ENCODE results near the gene AQP2.

Gene AQP2

DNA sequence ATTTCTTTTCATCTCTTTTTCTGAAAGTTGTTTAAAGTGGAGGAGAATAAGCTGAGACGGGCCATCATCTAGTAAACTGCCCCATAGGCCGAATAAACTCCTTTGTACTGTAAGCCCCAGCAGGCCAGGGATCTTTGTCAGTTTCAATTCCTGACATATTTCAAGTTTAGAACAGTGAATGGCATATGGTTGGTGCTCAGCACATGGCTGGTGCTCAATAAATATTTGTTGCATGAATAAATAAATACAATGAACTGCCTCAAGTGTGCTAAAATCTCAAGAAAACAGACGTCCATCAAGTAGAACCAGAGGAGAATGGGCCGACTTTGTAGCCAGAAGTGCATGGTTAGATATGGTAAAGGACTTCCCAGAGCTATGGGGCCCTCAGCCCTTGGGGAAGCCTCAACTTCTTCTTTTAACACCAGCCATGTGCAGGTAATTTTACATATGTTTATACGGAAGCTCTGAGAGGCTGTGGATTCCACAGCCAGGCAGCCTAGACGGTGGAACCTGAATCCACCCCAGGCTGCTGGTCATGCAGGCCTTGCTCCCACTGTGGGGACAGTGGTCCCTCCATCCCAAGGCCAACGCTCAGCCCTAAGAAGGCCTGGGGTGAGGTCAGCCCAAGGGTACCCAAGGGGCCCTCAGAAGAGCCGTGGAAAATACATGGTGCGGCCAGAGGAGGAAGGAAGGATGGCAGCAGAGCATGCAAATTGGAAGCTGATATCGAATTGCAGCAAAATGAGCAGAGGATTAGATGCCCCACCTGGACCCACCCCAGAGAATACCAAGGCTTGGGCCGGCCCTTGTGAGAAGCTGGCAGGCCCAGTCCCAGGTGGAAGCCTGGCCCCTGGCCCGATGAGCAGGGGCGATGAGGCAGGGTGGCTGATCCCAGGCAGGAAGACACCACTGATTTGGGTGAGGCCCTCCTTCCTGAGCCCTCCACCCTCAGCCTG, 8.7 kb upstream of the AQP2 start:
- no peak for DNase-seq (ENCODE audit: low read depth)

DNA sequence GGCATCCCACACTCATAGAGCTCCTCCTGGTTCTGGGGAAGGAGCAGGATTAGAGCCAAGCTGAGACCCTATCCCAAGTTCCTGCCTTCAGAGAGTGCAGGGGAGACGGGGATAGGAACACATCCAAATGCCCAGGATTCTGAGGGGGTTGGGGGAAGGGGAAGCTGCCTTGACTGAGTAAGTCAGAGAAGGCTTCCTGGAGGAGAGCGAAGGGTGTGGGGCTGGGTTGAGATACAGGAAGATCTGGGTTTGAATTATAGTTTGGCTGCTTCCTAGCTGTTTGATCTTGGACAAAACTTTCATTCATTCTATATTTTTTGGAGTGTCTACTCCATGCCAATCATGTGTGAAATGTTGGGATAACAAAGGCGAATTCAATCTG, 8.0 kb upstream of the AQP2 start:
- DNase-seq (ENCODE audit: low read depth): no peak

DNA sequence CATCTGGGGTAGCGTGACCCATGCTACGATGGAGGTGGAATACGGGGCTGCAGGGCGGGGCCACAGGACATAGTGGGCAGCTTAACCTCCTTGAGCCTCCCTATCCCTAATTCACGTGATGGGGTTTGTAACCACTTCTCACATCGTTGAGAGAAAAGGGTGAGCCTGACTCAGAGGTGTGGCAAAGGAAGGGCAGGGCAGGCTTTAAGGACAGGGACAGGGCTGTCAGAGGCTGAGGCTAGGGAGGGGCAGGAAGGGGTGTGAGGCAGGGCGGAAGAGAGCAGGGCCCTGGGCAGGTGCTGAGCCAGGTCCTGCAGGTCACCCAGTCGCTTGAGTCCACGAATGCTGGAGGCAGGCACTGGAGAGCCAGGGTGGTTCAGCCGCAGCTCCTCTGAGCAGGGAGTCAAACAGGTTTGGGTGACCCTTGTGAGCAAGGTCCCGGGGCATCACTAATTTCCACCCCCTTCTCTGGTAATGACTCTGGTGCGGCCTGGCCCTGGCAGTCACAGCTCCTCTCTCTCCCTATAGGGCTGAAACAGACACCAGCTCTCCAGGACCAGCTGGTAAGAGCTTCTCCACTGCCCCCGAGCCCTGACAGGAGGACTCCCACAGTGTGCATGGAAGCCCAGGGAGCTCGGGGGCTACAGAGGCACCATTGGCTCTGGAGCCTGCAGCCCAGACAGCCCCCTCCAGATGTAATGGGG, 7.5 kb upstream of the AQP2 start:
- DNase-seq (ENCODE audit: low read depth): no peak

DNA sequence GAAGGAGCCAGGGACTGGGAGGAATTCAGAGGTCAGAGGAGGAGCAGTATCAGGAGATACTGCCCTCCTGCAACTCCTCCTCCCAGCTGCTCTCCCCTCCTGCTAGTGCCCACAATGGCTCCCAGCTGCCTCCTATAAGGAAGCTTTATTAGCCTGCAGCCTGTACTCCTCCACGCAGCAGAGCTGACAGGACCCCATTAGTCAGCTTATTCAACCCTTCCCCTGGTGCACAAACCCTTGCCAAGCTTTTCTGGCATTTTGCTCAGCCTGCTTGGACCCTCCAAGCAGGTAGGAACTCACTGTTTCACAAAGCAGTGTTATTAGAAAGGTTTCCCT, 6.9 kb upstream of the AQP2 start:
- DNase-seq (ENCODE audit: low read depth): no peak

DNA sequence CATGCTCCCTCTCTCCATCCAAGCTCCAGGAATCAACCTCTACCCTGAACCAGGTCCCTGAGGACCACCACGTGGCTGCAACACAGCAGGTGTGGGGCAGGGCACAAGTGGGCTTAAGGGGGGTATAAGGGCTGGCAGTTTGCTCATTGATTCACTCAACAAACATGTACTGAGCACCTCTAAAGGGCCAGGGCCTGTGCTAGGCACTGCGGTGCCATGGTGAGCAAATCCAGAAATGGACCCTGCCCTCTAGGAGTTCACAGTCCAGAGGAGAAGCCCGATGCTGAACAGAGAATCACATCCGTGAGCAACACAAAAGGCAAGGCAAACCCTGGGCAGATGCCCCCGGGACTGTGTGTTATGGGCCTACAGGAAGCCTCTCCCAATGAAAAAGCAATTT, 6.5 kb upstream of the AQP2 start:
- no peak for DNase-seq (ENCODE audit: low read depth)

DNA sequence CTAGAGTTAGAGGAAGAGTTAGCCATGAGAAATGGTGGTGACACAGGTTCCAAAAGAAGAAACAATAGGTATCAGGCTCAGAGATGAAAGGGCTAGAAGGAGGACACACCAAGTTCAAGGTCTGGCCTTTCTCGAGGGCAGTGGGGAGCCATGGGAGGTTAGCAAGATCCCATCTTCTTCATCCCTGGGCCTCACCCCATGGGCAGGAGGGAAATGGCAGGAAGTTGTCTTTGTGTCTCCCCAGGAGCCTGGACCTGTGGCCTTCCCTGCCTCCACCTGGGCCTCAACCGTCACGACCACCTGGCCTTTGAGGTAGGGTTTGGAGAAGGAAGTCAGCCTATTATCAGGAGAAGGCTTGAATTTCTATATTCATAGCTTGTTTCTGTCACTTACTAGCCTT, 5.8 kb upstream of the AQP2 start:
- no peak for DNase-seq (ENCODE audit: low read depth)

DNA sequence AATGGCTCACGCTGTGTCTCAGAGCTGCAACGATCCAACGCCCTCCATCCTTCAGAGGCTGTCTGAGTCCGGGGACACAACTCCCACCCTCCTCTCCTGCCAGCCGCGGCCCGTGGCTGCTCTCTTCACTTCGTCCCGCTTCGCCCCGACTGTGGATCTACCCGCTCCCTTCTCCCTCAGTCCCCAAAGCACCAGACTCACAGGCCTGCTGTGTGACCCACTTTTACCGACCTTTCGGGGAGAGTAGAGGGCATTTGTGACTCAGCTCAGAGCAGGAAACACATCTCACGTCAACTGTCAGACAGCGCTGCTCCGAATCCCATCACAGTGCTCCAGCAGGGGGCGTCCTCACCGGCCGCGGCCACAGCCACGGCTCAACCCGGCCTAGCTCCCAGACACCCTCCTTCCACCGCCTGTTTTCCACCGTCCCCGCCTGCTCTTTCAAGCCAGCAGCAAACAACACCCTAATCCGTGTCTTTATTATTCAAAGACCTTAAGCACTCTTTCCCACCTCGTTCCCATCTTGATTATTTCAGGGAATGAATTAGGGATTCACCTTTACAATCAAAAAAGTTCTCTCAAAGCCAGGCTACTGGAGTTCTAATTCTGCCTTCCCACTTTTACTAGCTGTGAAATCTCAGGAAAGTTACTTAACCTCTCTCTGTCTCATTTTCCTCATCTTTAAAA, 5.0 kb upstream of the AQP2 start:
- DNase-seq (ENCODE audit: low read depth): peak; percentile 77

DNA sequence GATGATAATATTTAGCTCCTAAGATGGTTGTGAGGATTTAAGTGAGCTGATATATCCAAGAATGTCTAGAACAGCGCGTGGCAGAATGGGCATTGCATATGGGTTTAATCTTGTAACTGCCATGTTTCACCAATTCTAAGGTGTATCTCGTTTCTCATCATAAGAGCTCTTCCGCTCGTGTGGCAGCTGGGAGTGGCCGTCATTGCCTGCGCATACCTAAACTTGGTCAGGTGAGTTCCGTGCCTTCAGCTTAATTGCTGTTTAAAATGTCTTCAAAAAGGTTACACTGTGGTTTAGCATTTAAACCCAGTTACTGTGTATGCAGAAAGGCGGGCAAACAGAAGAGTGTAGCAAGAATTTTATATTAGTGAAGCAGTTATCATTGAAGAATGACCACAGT, 4.5 kb upstream of the AQP2 start:
- DNase-seq (ENCODE audit: low read depth): no peak

DNA sequence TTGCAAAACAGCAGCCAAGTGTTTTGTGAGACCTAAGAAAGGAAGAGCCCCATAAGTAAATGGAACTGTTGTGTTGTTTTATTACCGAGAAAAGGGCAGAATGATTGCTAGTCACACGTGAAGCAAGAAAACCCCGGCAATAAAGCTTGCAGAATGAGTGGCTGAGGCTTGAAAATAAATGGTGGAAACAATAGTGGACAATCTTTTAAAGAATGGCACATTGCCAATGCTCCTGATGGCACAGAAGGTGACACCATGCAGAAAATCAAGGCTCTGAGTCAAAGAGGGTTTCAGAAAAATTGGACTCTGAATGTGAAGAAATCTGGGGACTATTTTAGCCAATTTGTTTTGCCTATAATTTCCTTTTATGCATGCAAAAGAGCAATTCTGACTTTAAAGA, 4.0 kb upstream of the AQP2 start:
- no peak for DNase-seq (ENCODE audit: low read depth)

DNA sequence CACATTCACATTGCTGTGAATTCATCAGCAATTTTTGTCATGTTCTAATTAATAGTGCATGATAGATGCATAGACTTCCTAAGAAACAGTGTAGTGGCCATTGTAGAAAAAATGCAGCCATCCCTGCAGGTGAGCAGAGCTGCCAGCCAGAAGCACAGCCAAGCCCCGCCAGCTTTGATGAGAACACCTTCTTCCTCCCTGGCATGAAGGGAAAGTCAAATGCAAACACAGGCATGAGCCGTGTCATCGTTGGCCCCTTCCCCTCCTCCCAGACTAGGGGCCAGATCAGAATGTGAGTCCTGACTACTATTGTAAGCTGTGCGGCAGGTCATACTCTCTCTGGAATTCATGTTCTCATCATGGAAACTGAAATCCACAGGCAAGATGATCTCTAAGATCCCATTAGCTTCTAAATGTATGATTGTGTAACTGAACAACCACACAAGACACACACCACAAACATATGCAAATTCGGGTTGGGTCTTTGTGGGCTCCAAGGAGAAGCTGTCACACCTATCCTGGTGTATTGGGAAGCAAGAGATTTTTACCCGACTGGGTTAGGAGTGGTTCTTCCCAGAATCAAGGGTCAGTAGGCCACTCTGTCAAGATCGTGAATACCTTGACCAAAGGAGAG, 2.8 kb upstream of the AQP2 start:
- DNase-seq (ENCODE audit: low read depth): no peak

DNA sequence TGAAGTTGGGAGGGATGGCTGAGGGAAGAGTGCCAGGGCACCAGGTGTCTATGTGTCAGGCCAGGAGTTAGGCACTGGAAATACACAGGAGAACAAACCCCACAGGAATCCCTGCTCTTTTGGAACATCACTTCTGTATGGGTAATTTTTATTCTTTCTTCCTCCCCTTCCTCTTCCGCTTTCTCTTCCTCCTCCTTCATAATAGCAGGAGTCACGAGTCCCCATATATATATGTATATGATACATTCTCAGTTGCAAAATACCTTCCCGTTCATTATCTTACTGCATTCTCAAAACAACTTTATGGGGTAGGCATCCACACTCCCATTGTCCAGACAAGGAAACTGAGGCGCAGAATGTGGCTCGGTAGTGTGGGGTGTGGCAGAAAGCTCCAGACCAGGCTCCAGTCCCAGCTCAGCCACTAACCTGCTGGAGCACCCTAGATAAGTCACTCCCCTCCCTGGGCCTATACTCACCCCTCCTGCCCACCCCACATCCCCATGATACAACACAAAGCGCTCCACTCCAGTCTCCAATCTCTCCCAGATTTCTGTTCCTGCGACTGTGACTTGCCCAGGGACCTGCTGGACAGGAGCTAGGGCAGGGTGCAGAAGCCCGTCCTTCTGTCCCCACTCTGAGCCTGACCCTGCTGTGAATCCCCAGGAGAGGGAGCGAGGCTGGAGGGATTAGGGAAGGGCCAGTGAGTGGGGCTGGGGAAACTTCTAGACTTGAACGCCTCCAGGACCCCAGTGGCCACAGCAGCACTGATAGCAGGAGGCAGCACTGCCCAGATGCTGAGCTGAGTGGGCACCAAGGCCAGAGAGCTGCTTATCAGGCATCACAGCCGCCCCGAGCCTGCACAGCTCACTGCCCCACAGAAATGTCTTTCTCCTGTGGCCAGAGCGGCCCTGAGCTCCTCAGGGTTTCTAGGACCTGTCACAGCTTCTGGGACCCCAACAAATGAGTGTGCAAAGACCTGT, 1.4 kb upstream of the AQP2 start:
- DNase-seq (ENCODE audit: low read depth): no peak

DNA sequence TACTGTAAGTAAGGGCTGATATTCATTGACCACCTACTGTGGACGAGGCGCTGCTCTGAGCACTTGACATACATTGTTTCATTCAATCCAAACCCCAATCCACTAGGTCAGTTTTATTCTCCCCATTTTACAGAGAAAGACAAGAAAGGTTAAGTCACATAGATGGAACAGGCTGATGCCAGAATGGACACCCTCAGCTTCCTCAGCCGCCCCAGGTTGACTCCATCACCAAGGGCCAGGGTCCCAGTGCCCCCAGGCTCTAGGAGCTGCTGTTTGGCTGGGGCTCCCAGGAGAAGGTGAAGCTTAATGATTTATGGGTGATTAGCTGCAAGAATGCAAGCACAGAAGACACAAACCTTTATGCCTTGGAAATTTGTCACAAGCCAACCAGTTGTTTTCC, 671 bp upstream of the AQP2 start:
- no peak for DNase-seq (ENCODE audit: low read depth)

DNA sequence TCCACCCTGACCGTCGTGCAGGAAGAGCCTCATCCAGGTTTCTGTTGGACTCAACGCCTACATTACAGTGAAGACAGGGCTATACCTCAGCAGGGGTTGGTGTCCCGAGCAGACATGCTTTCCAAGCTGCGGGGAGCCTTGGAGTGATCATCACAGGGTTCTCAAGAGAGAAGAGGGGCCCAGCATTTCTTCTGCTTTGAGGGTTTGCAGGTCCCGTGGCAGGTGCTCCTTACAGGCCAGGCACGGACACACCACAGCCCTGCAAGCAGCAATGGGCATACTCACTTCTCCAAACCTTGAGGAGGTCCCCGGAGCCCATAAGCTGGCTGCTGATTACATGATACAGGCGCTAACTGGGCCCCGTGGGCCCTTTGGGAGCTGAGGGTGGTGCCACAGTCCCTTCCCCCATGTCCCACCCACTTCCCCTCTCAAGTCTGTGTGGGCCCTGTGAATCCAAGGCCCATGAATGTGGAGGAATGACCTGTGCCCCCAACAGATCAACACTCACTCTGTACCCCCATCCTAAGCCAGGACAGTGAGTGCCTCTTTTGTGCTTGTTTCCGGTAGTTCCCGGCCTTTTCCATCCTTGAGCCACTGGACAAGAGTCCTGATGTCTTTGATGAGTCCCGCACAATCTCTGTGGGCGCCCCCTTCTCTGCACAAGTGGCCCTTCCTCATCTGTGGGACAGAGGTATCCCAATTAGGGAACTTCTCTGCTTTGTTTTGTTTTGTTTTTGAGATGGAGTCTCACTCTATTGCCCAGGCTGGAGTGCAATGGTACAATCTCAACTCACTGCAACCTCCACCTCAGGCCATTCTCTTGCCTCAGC, 1.1 kb downstream of the AQP2 start:
- no peak for DNase-seq (ENCODE audit: low read depth)

DNA sequence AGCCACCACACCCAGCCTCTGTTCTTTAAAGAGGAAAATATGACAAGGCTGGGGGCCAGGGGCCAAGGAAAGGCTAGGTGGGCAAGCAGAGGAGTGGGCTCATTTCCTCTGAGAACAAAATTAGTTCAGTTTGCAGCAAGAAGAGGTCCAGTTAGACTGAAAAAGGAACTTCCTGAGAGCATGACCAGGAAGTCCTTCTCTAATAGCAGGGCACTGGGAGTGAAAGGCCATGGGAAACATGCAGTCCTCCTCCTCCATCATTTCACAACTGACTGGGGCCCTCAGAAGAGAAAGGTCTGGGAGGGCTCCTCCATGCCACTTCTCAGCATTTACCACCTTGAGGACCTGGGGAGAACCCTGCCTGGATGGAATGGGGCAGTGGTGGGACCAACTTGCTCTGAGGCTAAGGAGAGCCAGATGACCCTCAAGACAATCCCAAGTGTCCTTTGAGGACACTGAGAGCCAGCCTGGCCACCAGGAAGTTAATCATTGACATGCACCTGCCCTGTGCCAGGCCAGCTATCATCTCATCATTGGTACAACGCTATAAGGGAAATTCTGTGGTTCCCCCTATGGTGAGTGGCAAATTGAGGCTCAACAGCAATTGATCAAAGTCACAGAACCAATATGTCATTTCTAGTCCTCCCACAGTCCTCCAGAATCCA, 2.0 kb downstream of the AQP2 start:
- DNase-seq (ENCODE audit: low read depth): no peak

DNA sequence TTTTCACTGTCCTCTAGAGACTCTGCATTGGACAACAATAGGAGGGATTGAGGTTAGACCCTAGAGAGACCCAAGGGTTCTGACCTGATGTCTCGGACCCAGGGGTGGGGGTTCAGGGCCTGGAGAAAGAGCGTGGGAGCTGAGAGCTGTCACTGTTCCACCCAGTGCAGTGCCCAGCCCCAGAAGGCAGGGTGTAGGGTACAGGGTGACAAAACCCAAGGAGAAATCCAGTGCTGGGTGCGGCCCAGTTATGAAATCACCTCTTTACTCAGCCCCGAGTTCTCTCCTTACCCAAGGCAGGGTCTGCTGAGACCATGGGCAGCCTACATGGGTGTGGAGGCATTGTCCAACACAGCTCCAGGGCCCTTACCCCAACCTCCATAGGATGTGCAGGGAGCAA, 2.6 kb downstream of the AQP2 start:
- no peak for DNase-seq (ENCODE audit: low read depth)

DNA sequence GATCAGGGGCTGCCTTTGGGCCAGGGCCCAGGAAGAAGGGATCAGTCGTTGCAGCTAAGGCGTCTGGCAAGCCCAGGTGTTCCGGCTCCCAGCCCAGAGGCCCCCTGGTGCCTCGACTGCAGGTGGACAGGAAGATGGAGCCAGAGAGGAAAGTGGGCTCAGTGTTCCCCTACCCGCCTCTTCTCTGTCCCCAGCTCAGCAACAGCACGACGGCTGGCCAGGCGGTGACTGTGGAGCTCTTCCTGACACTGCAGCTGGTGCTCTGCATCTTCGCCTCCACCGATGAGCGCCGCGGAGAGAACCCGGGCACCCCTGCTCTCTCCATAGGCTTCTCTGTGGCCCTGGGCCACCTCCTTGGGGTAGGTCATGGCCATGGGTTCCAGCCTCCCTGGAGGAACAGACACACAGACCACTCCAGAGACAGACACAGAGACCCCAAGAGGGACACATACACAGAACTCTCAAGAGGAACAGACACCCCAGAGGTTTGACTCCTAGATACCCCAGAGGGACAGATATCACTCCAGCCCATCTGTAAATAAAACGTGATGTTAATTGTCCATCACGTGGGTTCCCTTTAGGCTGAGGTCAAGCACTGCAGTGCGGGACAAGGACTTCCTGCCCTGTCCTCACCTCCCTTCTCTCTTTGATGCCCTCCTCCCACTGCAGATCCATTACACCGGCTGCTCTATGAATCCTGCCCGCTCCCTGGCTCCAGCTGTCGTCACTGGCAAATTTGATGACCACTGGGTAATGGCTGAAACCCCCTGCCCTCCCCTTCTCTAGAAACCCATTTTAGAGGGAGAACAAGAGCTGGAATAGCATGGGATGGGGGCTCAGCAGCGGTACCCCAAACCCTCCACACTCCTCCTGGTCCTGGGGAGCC, 3.7 kb downstream of the AQP2 start:
- DNase-seq (ENCODE audit: low read depth): no peak

DNA sequence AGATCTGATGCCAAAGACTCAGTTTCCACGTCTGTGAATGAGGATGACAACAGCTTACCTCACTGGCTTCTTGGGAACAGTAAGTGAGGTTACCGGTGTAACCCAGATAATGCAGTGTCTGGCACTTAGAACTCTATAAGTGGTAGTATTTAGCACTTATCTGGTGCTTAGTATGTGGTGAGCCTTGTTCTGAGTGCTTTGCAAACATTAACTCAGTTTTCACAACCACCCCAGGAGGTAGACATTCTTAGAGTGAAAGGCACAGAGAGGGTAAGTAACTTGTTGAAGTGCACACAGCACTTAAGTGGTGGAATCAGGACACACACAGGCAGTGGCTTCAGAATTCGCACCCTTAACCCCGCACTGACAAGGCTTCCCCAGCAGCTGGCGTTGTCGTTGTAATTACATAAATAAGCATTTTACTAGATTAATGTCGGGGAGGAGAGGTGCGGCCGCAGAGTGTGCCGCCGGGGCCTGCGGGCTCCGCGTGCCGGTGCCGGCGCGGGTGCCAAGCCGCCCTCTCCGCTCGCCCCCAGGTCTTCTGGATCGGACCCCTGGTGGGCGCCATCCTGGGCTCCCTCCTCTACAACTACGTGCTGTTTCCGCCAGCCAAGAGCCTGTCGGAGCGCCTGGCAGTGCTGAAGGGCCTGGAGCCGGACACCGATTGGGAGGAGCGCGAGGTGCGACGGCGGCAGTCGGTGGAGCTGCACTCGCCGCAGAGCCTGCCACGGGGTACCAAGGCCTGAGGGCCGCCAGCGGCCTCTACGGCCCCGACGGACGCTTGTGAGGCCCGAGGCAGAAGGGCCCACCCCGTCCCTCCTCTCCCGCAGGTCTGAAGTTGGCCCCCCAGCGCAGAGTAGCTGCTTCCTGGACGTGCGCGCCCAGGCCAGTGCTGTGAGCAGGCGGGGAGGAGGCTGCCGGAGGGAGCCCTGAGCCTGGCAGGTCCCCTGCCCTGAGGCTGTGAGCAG, 4.6 kb downstream of the AQP2 start:
- no peak for DNase-seq (ENCODE audit: low read depth)
